Suprapubic skin (tissue), 4 donors: Measurements from ENCODE around the gene AGAP1.

ENCODE experiments used
- CTCF ChIP-seq, 2 donors: fragments of 200-600 bp in 1 of 2; fragments of 450-650 bp in 1 of 2; sonication (generic) in 1 of 2; IDR thresholded peaks; one replicate each; pipeline ENCODE4 v1.5.1; 2016 to 2019; ENCODE audit warnings: antibody characterized with exemption in 2 of 2, mild to moderate bottlenecking in 1 of 2, moderate library complexity in 1 of 2
- POLR2A ChIP-seq, 2 donors: fragments of 450-650 bp; IDR thresholded peaks; one replicate each; pipeline ENCODE4 v1.6.1; 2017; ENCODE audit warnings: antibody characterized with exemption in 2 of 2, mild to moderate bottlenecking in 2 of 2, moderate library complexity in 2 of 2
- POLR2AphosphoS5 ChIP-seq, 3 donors: sonication (generic); formaldehyde crosslinking; IDR thresholded peaks; one replicate each; pipeline ENCODE4 v1.6.1; 2017; ENCODE audit warnings: antibody characterized with exemption in 3 of 3

- TF ChIP-seq CTCF (IDR thresholded peaks at IDR 0.05) (no peak), POLR2A (IDR thresholded peaks at IDR 0.05) (no peak), POLR2AphosphoS5 (IDR thresholded peaks at IDR 0.05) (no peak)
These were observed 686.4 kb downstream of the AGAP1 start for GRCh38 chr2:236180076-236180816.
